ENCODE results near the gene SCMH1. TPM values are rescaled to one million over a fixed set of nuclear protein-coding genes. Genes with fewer than 3 reads are reported as not detected.
"Not testable (repeated sequence)": the region's sequence is repeated elsewhere in the genome, so short reads cannot be mapped to it uniquely, and the experiment has no call there.

The SCMH1 gene
- total RNA-seq, 1 experiment from 2014 or later = 42.7 TPM

- Histone ChIP-seq H3K4me3 (ENCODE audit: low read depth in 2 of 2, low read length in 2 of 2) (no peak overlapping the region), H3K36me3 (ENCODE audit: control insufficient read depth, insufficient read depth, low read length) (no peaks in the 10 kb centered on the region), H3K4me1 (ENCODE audit: control insufficient read depth, insufficient read depth, low read length) (no peaks in the 10 kb centered on the region), H3K9me3 (ENCODE audit: control insufficient read depth, insufficient read depth, low read depth, low read length) (no peaks in the 10 kb centered on the region; the same call in 1 of the 2 replicates), H3K27me3 (ENCODE audit: control insufficient read depth, insufficient read depth, low read length) (no peaks in the 10 kb centered on the region), H3K27ac (ENCODE audit: low read length) (no peak overlapping the region)
- ChIA-PET POLR2A (no interaction called here), CTCF (no interaction called here)
- no TSS peak for BruUV-seq (replicated peaks)
- no peak for ATAC-seq
- DNase-seq (ENCODE audit: low read depth, low spot score) = no peak
- in situ Hi-C loops (cut with HindIII; ENCODE audit: low pct_unique_long_range_greater_than_20kb, low sequenced_read_pairs) = no loop called here
- TF ChIP-seq REST (IDR thresholded peaks at IDR 0.05; ENCODE audit: insufficient read depth in 1 of 2, low read depth in 2 of 2, low read length in 1 of 2) = no peak
- no peak for TF ChIP-seq CTCF (IDR thresholded peaks at IDR 0.05)
- no peak for TF ChIP-seq SIN3A (IDR thresholded peaks at IDR 0.05; ENCODE audit: borderline replicate concordance, insufficient read depth, low read depth, low read length)
- TF ChIP-seq TCF7L2 (IDR thresholded peaks at IDR 0.05; ENCODE audit: low read depth, low read length) = no peak
- no peak for TF ChIP-seq POLR2AphosphoS5 (IDR thresholded peaks at IDR 0.05; ENCODE audit: low read depth, low read length)
- intact Hi-C loops (cut with micrococcal nuclease; ENCODE audit: unreplicated experiment) = no loop called here
Measured at GRCh38 chr1:41135196-41135947, 106.7 kb downstream of the SCMH1 start.

GRCh38 chr1:41134325-41134724 lies 107.8 kb downstream of the SCMH1 start:
- H3K36me3 ChIP-seq (ENCODE audit: control insufficient read depth, insufficient read depth, low read length); H3K4me3 ChIP-seq (ENCODE audit: low read depth in 2 of 2, low read length in 2 of 2); H3K9me3 ChIP-seq (ENCODE audit: control insufficient read depth, insufficient read depth, low read depth, low read length); H3K27me3 ChIP-seq (ENCODE audit: control insufficient read depth, insufficient read depth, low read length); in situ Hi-C loops (cut with HindIII; ENCODE audit: low pct_unique_long_range_greater_than_20kb, low sequenced_read_pairs); H3K27ac ChIP-seq (ENCODE audit: low read length); H3K4me1 ChIP-seq (ENCODE audit: control insufficient read depth, insufficient read depth, low read length); intact Hi-C loops (cut with micrococcal nuclease; ENCODE audit: unreplicated experiment); CTCF ChIA-PET; DNase-seq (ENCODE audit: low read depth, low spot score); ATAC-seq; BruUV-seq (replicated peaks): not testable (repeated sequence)
- POLR2A ChIA-PET = interaction anchor here (0.6 kb wide), 1 partner anchor 258 kb away, joined by 4 read pairs; no protein-coding TSS in a partner anchor

- H3K36me3 ChIP-seq (ENCODE audit: control insufficient read depth, insufficient read depth, low read length) = 0 out of 2 replicates have a peak, but pooled peaks cover 3% of the 10 kb centered on the region
- CTCF ChIA-PET = interaction anchor here (0.6 to 1.5 kb wide), 2 partner anchors 49 to 100 kb away, joined by 3 read pairs; no protein-coding TSS in a partner anchor
- in situ Hi-C loops (cut with HindIII; ENCODE audit: low pct_unique_long_range_greater_than_20kb, low sequenced_read_pairs) (no loop called here), intact Hi-C loops (cut with micrococcal nuclease; ENCODE audit: unreplicated experiment) (no loop called here)
- H3K27me3 ChIP-seq (ENCODE audit: control insufficient read depth, insufficient read depth, low read length) = no peaks in the 10 kb centered on the region
- BruUV-seq (replicated peaks) = no TSS peak
- POLR2A ChIA-PET = no interaction called here
- TF ChIP-seq TCF7L2 (IDR thresholded peaks at IDR 0.05; ENCODE audit: low read depth, low read length) = no peak
- TF ChIP-seq SIN3A (IDR thresholded peaks at IDR 0.05; ENCODE audit: borderline replicate concordance, insufficient read depth, low read depth, low read length) = no peak
- TF ChIP-seq REST (IDR thresholded peaks at IDR 0.05; ENCODE audit: insufficient read depth in 1 of 2, low read depth in 2 of 2, low read length in 1 of 2) = no peak
- no peak for TF ChIP-seq POLR2AphosphoS5 (IDR thresholded peaks at IDR 0.05; ENCODE audit: low read depth, low read length)
- TF ChIP-seq CTCF (IDR thresholded peaks at IDR 0.05) = peak; percentile 68
- no peaks in the 10 kb centered on the region for H3K9me3 ChIP-seq (ENCODE audit: control insufficient read depth, insufficient read depth, low read depth, low read length)
- H3K4me3 ChIP-seq (ENCODE audit: low read depth in 2 of 2, low read length in 2 of 2) = no peak overlapping the region
- DNase-seq (ENCODE audit: low read depth, low spot score) (peak; percentile 17), ATAC-seq (peak; percentile 70)
- H3K27ac ChIP-seq (ENCODE audit: low read length) = no peak overlapping the region
- no peaks in the 10 kb centered on the region for H3K4me1 ChIP-seq (ENCODE audit: control insufficient read depth, insufficient read depth, low read length)
Measured at GRCh38 chr1:41122851-41123518, 119.1 kb downstream of the SCMH1 start.

Measured in Panc1 (cell line).